Caco-2 (cell line): ENCODE measurements around the gene HRH2. TPM values are rescaled to one million over a fixed set of nuclear protein-coding genes. Genes with fewer than 3 reads are reported as not detected.
A peak's percentile ranks its signal among the peaks of the same experiment; 100 is the strongest.

ENCODE experiments used
- BruUV-seq: library from RNA; stranded (reverse); fragments of 400-500 nt; replicated peaks from 2 replicates; lab custom pipeline; 2021; lab: Mats Ljungman, UMichigan
- CTCF ChIA-PET: fragments of 300-600 bp; sonication (Branson Sonifier 250); formaldehyde crosslinking; loops from one replicate; lab custom pipeline; 2022; ENCODE audit warnings: antibody characterized with exemption; lab: Charles Lee
- POLR2A ChIA-PET: fragments of 300-600 bp; sonication (Branson Sonifier 250); formaldehyde crosslinking; loops from one replicate; lab custom pipeline; 2022; ENCODE audit warnings: antibody characterized with exemption; lab: Charles Lee
- DNase-seq, 2 experiments: peaks; one replicate each; pipeline versions ENCODE4 v3.0.0 to v3.0.0-alpha.2; 2020 to 2022
- H3K27me3 ChIP-seq: replicated peaks from 2 replicates; pipeline ENCODE4 v1.6.0; 2011; ENCODE audit warnings: low read length; ENCODE audit not compliant: control insufficient read depth, insufficient read depth
- H3K36me3 ChIP-seq: 2 replicates; pipeline ENCODE4 v1.5.1; 2011; ENCODE audit warnings: low read length; ENCODE audit not compliant: control insufficient read depth, insufficient read depth
- H3K4me1 ChIP-seq: fragments of 250-450 bp; sonication (Bioruptor Pico); 2 replicates; pipeline ENCODE4 v1.5.1; 2020; ENCODE audit warnings: mild to moderate bottlenecking
- H3K4me3 ChIP-seq: 2 replicates; pipeline ENCODE4 v1.5.1; 2011; ENCODE audit warnings: low read depth, mild to moderate bottlenecking, control low read depth, low read length
- H3K9me3 ChIP-seq: fragments of 250-450 bp; sonication (Bioruptor Pico); 2 replicates; pipeline ENCODE4 v1.5.1; 2020; ENCODE audit warnings: mild to moderate bottlenecking, moderate library complexity
- H3K27ac Mint-ChIP-seq: one replicate; pipeline ENCODE4 v1.8.0; 2022; ENCODE audit warnings: mixed read lengths; ENCODE audit not compliant: unreplicated experiment
- H3K27me3 Mint-ChIP-seq: one replicate; pipeline ENCODE4 v1.8.0; 2022; ENCODE audit warnings: mixed read lengths; ENCODE audit not compliant: insufficient read depth, unreplicated experiment
- H3K36me3 Mint-ChIP-seq: one replicate; pipeline ENCODE4 v1.8.0; 2022; ENCODE audit warnings: mild to moderate bottlenecking, mixed read lengths; ENCODE audit not compliant: insufficient read depth, unreplicated experiment
- H3K4me1 Mint-ChIP-seq: one replicate; pipeline ENCODE4 v1.8.0; 2022; ENCODE audit warnings: low read depth, mixed read lengths; ENCODE audit not compliant: unreplicated experiment
- H3K4me3 Mint-ChIP-seq: one replicate; pipeline ENCODE4 v1.8.0; 2022; ENCODE audit warnings: mild to moderate bottlenecking, moderate library complexity, mixed read lengths; ENCODE audit not compliant: unreplicated experiment
- H3K9me3 Mint-ChIP-seq: one replicate; pipeline ENCODE4 v1.8.0; 2022; ENCODE audit warnings: mixed read lengths; ENCODE audit not compliant: unreplicated experiment
- intact Hi-C: fragments of 100-400 bp; cut with micrococcal nuclease; formaldehyde crosslinking; loops from one replicate; pipeline ENCODE4 v1.10.0; 2022; ENCODE audit not compliant: unreplicated experiment
- total RNA-seq: library from RNA; stranded (reverse); gene quantifications from 2 replicates; pipeline ENCODE4 v1.2.3, GENCODE V29; 2022
- TF ChIP-seq, protein P1 (sequence below), 2 experiments: fragments of 200-600 bp in 1 of 2; IDR thresholded peaks; 1 replicate in 1 of 2; 2 replicates in 1 of 2; pipeline versions ENCODE4 v1.5.1 to v1.8.0; 2011 to 2022; ENCODE audit warnings: antibody characterized with exemption in 1 of 2, control low read depth in 1 of 2, inconsistent platforms in 1 of 2, low read depth in 1 of 2, low read length in 1 of 2, mild to moderate bottlenecking in 1 of 2, moderate library complexity in 1 of 2; ENCODE audit not compliant: insufficient read depth in 1 of 2, severe bottlenecking in 1 of 2, unreplicated experiment in 1 of 2

HRH2 gene
- total RNA-seq, 1 experiment from 2014 or later, result not detected

DNA sequence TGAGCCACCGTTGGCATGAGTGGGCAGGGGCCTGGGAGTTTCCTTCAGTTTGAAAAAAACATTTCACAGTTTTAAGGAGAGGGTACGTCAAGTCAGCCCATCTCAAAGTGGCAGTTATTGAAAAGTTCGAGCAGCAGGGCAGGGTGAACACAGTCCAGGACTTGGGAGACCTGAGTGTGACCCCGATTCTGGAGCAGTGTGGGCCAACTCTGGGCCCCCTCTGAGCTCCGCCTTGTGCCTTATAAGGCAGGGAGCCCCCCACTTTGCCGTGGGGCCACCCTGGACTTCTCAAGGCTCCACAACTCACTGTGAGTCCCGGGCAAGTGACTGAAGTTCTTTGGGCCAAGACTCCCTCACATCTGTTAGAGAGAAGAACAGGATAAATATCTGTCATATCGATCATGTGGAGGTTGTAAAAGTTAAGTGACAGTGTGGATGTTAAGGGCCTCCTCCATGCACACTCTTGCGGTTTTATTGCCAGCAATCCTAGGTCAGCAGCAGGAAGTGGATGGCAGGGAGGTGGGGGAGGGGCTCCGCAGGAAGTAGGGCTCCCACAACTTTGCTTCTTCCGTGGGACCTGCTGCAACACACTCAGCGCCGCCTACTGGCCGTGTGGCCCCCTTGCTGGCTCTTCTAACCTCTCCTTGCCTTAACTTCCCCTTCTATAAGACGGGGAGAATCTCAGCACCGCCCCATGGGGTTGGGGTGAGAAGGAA is 38.4 kb downstream of the HRH2 start:
- H3K36me3 ChIP-seq, result no peaks in the 10 kb centered on the region
- no peak overlapping the region for H3K4me3 ChIP-seq
- no peaks in the 10 kb centered on the region for H3K27me3 Mint-ChIP-seq
- intact Hi-C loops, result no loop called here
- DNase-seq, result peak; percentile 57 to 68
- H3K36me3 Mint-ChIP-seq, result no peaks in the 10 kb centered on the region
- H3K9me3 Mint-ChIP-seq, result no peaks in the 10 kb centered on the region
- CTCF ChIA-PET, result interaction anchor here (0.6 kb wide), 2 partner anchors 23 to 128 kb away, joined by 3 read pairs; no protein-coding TSS in a partner anchor
- H3K4me1 ChIP-seq, result 0 out of 2 replicates have a peak, but pooled peaks cover 4% of the 10 kb centered on the region
- TF ChIP-seq, protein P1, sequence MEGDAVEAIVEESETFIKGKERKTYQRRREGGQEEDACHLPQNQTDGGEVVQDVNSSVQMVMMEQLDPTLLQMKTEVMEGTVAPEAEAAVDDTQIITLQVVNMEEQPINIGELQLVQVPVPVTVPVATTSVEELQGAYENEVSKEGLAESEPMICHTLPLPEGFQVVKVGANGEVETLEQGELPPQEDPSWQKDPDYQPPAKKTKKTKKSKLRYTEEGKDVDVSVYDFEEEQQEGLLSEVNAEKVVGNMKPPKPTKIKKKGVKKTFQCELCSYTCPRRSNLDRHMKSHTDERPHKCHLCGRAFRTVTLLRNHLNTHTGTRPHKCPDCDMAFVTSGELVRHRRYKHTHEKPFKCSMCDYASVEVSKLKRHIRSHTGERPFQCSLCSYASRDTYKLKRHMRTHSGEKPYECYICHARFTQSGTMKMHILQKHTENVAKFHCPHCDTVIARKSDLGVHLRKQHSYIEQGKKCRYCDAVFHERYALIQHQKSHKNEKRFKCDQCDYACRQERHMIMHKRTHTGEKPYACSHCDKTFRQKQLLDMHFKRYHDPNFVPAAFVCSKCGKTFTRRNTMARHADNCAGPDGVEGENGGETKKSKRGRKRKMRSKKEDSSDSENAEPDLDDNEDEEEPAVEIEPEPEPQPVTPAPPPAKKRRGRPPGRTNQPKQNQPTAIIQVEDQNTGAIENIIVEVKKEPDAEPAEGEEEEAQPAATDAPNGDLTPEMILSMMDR (IDR thresholded peaks at IDR 0.05; ENCODE audit: insufficient read depth in 1 of 2, low read depth in 1 of 2, low read length in 1 of 2, severe bottlenecking in 1 of 2, unreplicated experiment in 1 of 2), result peak; percentile 31 to 37
- no TSS peak for BruUV-seq
- H3K9me3 ChIP-seq, result no peaks in the 10 kb centered on the region
- H3K27ac Mint-ChIP-seq, result no peak overlapping the region
- no peaks in the 10 kb centered on the region for H3K4me1 Mint-ChIP-seq
- no peaks in the 10 kb centered on the region for H3K27me3 ChIP-seq
- no peak overlapping the region for H3K4me3 Mint-ChIP-seq
- POLR2A ChIA-PET, result no interaction called here

DNA sequence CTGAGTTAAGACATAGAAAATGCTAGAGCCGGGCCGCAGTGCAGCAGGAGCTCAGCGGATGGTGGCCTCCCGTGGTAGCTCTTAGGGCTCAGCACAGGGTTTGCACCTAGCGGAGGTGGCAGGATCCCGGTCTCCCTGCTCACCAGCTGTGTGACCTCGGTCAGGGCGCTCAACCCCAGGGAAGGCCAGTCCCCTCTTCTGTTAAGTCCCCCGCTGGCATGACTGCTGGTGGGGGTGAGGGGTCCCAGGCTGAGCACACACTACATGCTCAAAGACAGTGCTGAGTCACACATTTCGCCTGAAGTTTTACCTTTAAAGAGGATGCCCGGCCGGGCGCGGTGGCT is 39.0 kb downstream of the HRH2 start:
- no peak overlapping the region for H3K4me3 Mint-ChIP-seq
- Histone ChIP-seq H3K36me3 (no peaks in the 10 kb centered on the region), H3K27me3 (no peaks in the 10 kb centered on the region), H3K4me1 (0 out of 2 replicates have a peak, but pooled peaks cover 4% of the 10 kb centered on the region), H3K4me3 (no peak overlapping the region), H3K9me3 (no peaks in the 10 kb centered on the region)
- ChIA-PET POLR2A (no interaction called here), CTCF (interaction anchor here (0.6 to 0.8 kb wide), 3 partner anchors 22 to 129 kb away, joined by 3 read pairs; no protein-coding TSS in a partner anchor)
- TF ChIP-seq, protein P1 (IDR thresholded peaks at IDR 0.05; ENCODE audit: insufficient read depth in 1 of 2, low read depth in 1 of 2, low read length in 1 of 2, severe bottlenecking in 1 of 2, unreplicated experiment in 1 of 2), result no peak
- H3K9me3 Mint-ChIP-seq, result peaks cover 3% of the 10 kb centered on the region
- no TSS peak for BruUV-seq
- peaks cover 1% of the 10 kb centered on the region for H3K4me1 Mint-ChIP-seq
- DNase-seq, result no peak
- H3K27ac Mint-ChIP-seq, result no peak overlapping the region
- intact Hi-C loops, result no loop called here
- peaks cover 1% of the 10 kb centered on the region for H3K36me3 Mint-ChIP-seq
- H3K27me3 Mint-ChIP-seq, result no peaks in the 10 kb centered on the region

DNA sequence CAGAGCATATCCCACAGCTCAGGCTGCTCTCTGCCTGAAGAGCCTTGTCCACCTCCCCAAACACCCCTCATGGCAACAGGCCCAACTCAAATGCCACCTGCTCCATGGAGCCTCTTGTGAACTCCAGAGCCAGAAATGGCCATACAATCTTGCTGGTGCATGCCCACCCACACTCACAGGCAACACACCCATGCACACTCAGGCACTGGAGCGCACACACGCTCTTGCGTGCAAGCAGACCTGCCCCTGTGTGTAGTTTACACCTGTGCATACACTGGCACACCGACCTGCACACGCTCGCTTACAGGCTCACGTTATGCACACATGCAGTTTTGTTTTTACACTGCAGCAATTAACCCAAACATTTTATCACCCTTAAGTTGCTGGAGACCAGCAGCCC is 40.0 kb downstream of the HRH2 start:
- CTCF ChIA-PET, result interaction anchor here (0.8 kb wide), 1 partner anchor 21 kb away, joined by 3 read pairs; no protein-coding TSS in a partner anchor
- H3K27ac Mint-ChIP-seq, result peak overlapping the region; percentile 43
- peaks cover 6% of the 10 kb centered on the region for H3K36me3 Mint-ChIP-seq
- BruUV-seq, result no TSS peak
- intact Hi-C loops, result no loop called here
- H3K4me3 Mint-ChIP-seq, result no peak overlapping the region
- H3K9me3 ChIP-seq, result no peaks in the 10 kb centered on the region
- TF ChIP-seq, protein P1 (IDR thresholded peaks at IDR 0.05; ENCODE audit: insufficient read depth in 1 of 2, low read depth in 1 of 2, low read length in 1 of 2, severe bottlenecking in 1 of 2, unreplicated experiment in 1 of 2), result no peak
- H3K9me3 Mint-ChIP-seq, result peaks cover 10% of the 10 kb centered on the region
- H3K4me1 Mint-ChIP-seq, result peaks cover 7% of the 10 kb centered on the region
- peak in 1 of 2 experiments; percentile 23 for DNase-seq
- 0 out of 2 replicates have a peak, but pooled peaks cover 4% of the 10 kb centered on the region for H3K4me1 ChIP-seq
- peaks cover 4% of the 10 kb centered on the region for H3K27me3 Mint-ChIP-seq
- H3K4me3 ChIP-seq, result no peak overlapping the region
- POLR2A ChIA-PET, result no interaction called here
- no peaks in the 10 kb centered on the region for H3K36me3 ChIP-seq
- H3K27me3 ChIP-seq, result no peaks in the 10 kb centered on the region
